B cell (primary cell): ENCODE data around the gene ADIG. TPM values are rescaled to one million over a fixed set of nuclear protein-coding genes. Genes with fewer than 3 reads are reported as not detected.

Experiments
- ATAC-seq: fragments of 200-7000 bp; cut with Tn5 transposase; one replicate; pipeline ENCODE4 v1.10.0; 2021; ENCODE audit warnings: low read depth, mild to moderate bottlenecking, moderate number of reproducible peaks, moderate library complexity
- CTCF ChIA-PET: fragments of 350-600 bp; sonication (Branson Sonifier 250); formaldehyde crosslinking; loops from one replicate; lab custom pipeline; 2021; ENCODE audit warnings: antibody characterized with exemption, inconsistent platforms; lab: Charles Lee
- POLR2A ChIA-PET: fragments of 350-600 bp; sonication (Branson Sonifier 250); formaldehyde crosslinking; loops from one replicate; lab custom pipeline; 2021; ENCODE audit warnings: antibody characterized with exemption; lab: Charles Lee
- DNase-seq: peaks from one replicate; pipeline ENCODE4 v3.0.0; 2013
- H2AFZ ChIP-seq: 2 replicates; pipeline ENCODE4 v1.6.1; 2012; ENCODE audit warnings: mild to moderate bottlenecking, low read depth, low read length; ENCODE audit not compliant: insufficient read depth, poor library complexity, severe bottlenecking
- H3K27ac ChIP-seq, 2 donors: 1 replicate in 1 of 2; 2 replicates in 1 of 2; pipeline ENCODE4 v1.5.1; 2012 to 2013; ENCODE audit warnings: low read length in 2 of 2, mild to moderate bottlenecking in 2 of 2, moderate library complexity in 1 of 2
- H3K27me3 ChIP-seq, 4 experiments: fragments of 200-600 bp in 1 of 4; sonication (generic) in 1 of 4; replicated peaks in 1 of 4; 1 replicate in 2 of 4; 2 replicates in 2 of 4; pipeline versions ENCODE4 v1.6.1 to v1.7.0; 2013 to 2016; ENCODE audit warnings: low read length in 3 of 4, mild to moderate bottlenecking in 2 of 4, mixed read lengths in 1 of 4, moderate library complexity in 1 of 4; ENCODE audit not compliant: insufficient read depth in 4 of 4, control insufficient read depth in 3 of 4; ENCODE audit errors: control extremely low read depth in 1 of 4
- H3K36me3 ChIP-seq, 2 experiments: replicated peaks in 1 of 2; 1 replicate in 1 of 2; 2 replicates in 1 of 2; pipeline versions ENCODE4 v1.6.1 to v1.7.1; 2013; ENCODE audit warnings: low read length in 1 of 2; ENCODE audit not compliant: insufficient read depth in 2 of 2, control insufficient read depth in 1 of 2; ENCODE audit errors: control extremely low read depth in 1 of 2, extremely low read depth in 1 of 2
- H3K4me1 ChIP-seq, 2 donors: fragments of 200-600 bp in 1 of 2; sonication (generic) in 1 of 2; 1 replicate in 1 of 2; 2 replicates in 1 of 2; pipeline versions ENCODE4 v1.5.1 to v1.6.1; 2013 to 2017; ENCODE audit warnings: low read length in 2 of 2; ENCODE audit not compliant: control insufficient read depth in 2 of 2, insufficient read depth in 2 of 2
- H3K4me2 ChIP-seq: replicated peaks from 2 replicates; pipeline ENCODE3; 2012; ENCODE audit warnings: mild to moderate bottlenecking, low read depth, low read length; ENCODE audit not compliant: poor library complexity, severe bottlenecking
- H3K4me3 ChIP-seq, 5 experiments: fragments of 200-600 bp in 1 of 5; sonication (generic) in 1 of 5; 1 replicate in 3 of 5; 2 replicates in 2 of 5; pipeline versions ENCODE4 v1.5.1 to v1.7.0; 2011 to 2016; ENCODE audit warnings: low read length in 4 of 5, mild to moderate bottlenecking in 4 of 5, low read depth in 2 of 5, control low read depth in 1 of 5, moderate library complexity in 1 of 5; ENCODE audit not compliant: insufficient read depth in 1 of 5; ENCODE audit errors: control extremely low read depth in 1 of 5, extremely low read depth in 1 of 5
- H3K79me2 ChIP-seq: fragments of 200-600 bp; sonication (generic); one replicate; pipeline ENCODE4 v1.6.0; 2016; ENCODE audit warnings: low read length; ENCODE audit not compliant: control insufficient read depth, insufficient read depth
- H3K9ac ChIP-seq: fragments of 200-600 bp; sonication (generic); 2 replicates; pipeline ENCODE4 v1.6.1; 2017; ENCODE audit warnings: mild to moderate bottlenecking, low read length, moderate library complexity
- H3K9me3 ChIP-seq, 3 donors: one replicate each; pipeline versions ENCODE4 v1.6.1 to v1.7.1; 2013; ENCODE audit warnings: low read length in 2 of 3; ENCODE audit not compliant: control insufficient read depth in 2 of 3, insufficient read depth in 1 of 3; ENCODE audit errors: control extremely low read depth in 1 of 3
- H4K20me1 ChIP-seq: 2 replicates; pipeline ENCODE4 v1.6.0; 2012; ENCODE audit warnings: mild to moderate bottlenecking, low read length; ENCODE audit not compliant: insufficient read depth, control insufficient read depth, poor library complexity, severe bottlenecking
- H3K27ac Mint-ChIP-seq: one replicate; pipeline ENCODE4 v1.8.0; 2021; ENCODE audit warnings: mixed read lengths
- H3K27me3 Mint-ChIP-seq: one replicate; pipeline ENCODE4 v1.8.0; 2021; ENCODE audit warnings: mixed read lengths
- H3K4me1 Mint-ChIP-seq: one replicate; pipeline ENCODE4 v1.8.0; 2021; ENCODE audit warnings: mixed read lengths
- H3K4me3 Mint-ChIP-seq: one replicate; pipeline ENCODE4 v1.8.0; 2021; ENCODE audit warnings: mixed read lengths
- H3K9me3 Mint-ChIP-seq: one replicate; pipeline ENCODE4 v1.8.0; 2022; ENCODE audit warnings: mixed read lengths; ENCODE audit not compliant: insufficient read depth
- CTCF ChIP-seq: fragments of 200-600 bp; IDR thresholded peaks from one replicate; pipeline ENCODE4 v1.8.0; 2022; ENCODE audit warnings: antibody characterized with exemption, mild to moderate bottlenecking
- EZH2 ChIP-seq: IDR thresholded peaks from 2 replicates; pipeline ENCODE4 v1.6.1; 2012; ENCODE audit warnings: borderline replicate concordance, low read depth, mild to moderate bottlenecking, moderate library complexity, low read length; ENCODE audit not compliant: insufficient read depth, poor library complexity, severe bottlenecking
- WGBS: methylation state at CpG from one replicate; pipeline ENCODE4 v1.1.5; 2013; ENCODE audit warnings: missing lambda C conversion rate; ENCODE audit not compliant: insufficient coverage; 5-methylcytosine and 5-hydroxymethylcytosine counted together
- intact Hi-C: fragments of 100-400 bp; cut with micrococcal nuclease; formaldehyde crosslinking; loops from one replicate; pipeline ENCODE4 v1.10.0; 2022
- polyA plus RNA-seq: library from polyadenylated mRNA; depleted of rRNA; stranded (reverse); fragments of >200 nt; gene quantifications from 2 replicates; pipeline ENCODE4 v1.2.3, GENCODE V29; 2012
- total RNA-seq, 2 donors: library from RNA; stranded (reverse); fragments of 120-200 nt in 1 of 2; gene quantifications; 1 replicate in 1 of 2; 2 replicates in 1 of 2; pipeline versions ENCODE4 v1.2.3 to v1.2.4, GENCODE V29; 2013 to 2022

The ADIG gene
- total and polyA plus RNA-seq, 2 donors (not counting 1 experiment from before 2014, with no cell fraction given), result not detected

GRCh38 chr20:38633577-38634093, 52.6 kb downstream of the ADIG start:
- Histone ChIP-seq H4K20me1 (no peaks in the 10 kb centered on the region), H3K27me3 (peaks cover 0 to 16% (median 4%) of the 10 kb centered on the region in 4 experiments), H3K9me3 (no peaks in the 10 kb centered on the region), H3K9ac (no peak overlapping the region), H3K79me2 (no peaks in the 10 kb centered on the region), H3K36me3 (no peaks in the 10 kb centered on the region), H2AFZ (no peak overlapping the region), H3K27ac (no peak overlapping the region), H3K4me2 (no peak overlapping the region), H3K4me3 (no peak overlapping the region), H3K4me1 (peaks cover 3 to 5% of the 10 kb centered on the region in 2 donors)
- POLR2A ChIA-PET, result interaction anchor here (0.7 kb wide), 1 partner anchor 573 kb away, joined by 4 read pairs; no protein-coding TSS in a partner anchor
- CTCF ChIA-PET, result interaction anchor here (0.6 to 6.3 kb wide), 11 partner anchors 10 to 448 kb away, joined by 3 to 55 read pairs (median 4); partner anchors contain the start of gene ACTR5
- H3K27me3 Mint-ChIP-seq, result peaks cover 20% of the 10 kb centered on the region
- TF ChIP-seq CTCF (peak; percentile 99), EZH2 (no peak)
- DNase-seq (peak; percentile 70), ATAC-seq (peak; percentile 90)
- peaks cover 5% of the 10 kb centered on the region for H3K4me1 Mint-ChIP-seq
- H3K9me3 Mint-ChIP-seq, result no peaks in the 10 kb centered on the region
- WGBS, result 19% methylated on average over 9 of the region's 13 CpGs
- no peak overlapping the region for H3K4me3 Mint-ChIP-seq
- intact Hi-C loops, result loop anchor here (1.0 kb wide), 2 partner anchors 118 to 417 kb away; no protein-coding TSS in a partner anchor
- no peak overlapping the region for H3K27ac Mint-ChIP-seq

- H3K27me3 ChIP-seq, result peaks cover 0 to 18% (median 4%) of the 10 kb centered on the region in 4 experiments
- no peak overlapping the region for H3K4me3 ChIP-seq
- no peaks in the 10 kb centered on the region for H3K79me2 ChIP-seq
- no peak overlapping the region for H3K9ac ChIP-seq
- POLR2A ChIA-PET, result no interaction called here
- DNase-seq, result peak; percentile 17
- TF ChIP-seq CTCF (no peak), EZH2 (no peak)
- H3K9me3 ChIP-seq, result no peaks in the 10 kb centered on the region
- peaks cover 3 to 5% of the 10 kb centered on the region in 2 donors for H3K4me1 ChIP-seq
- H4K20me1 ChIP-seq, result no peaks in the 10 kb centered on the region
- no peak overlapping the region for H3K4me2 ChIP-seq
- intact Hi-C loops, result no loop called here
- CTCF ChIA-PET, result interaction anchor here (0.7 to 6.3 kb wide), 4 partner anchors 116 to 401 kb away, joined by 3 to 55 read pairs (median 4); partner anchors contain the start of gene ACTR5
- peak overlapping the region; percentile 15 for H2AFZ ChIP-seq
- no peaks in the 10 kb centered on the region for H3K9me3 Mint-ChIP-seq
- 50% methylated on average over 2 of the region's 3 CpGs for WGBS
- H3K4me3 Mint-ChIP-seq, result no peak overlapping the region
- H3K27ac Mint-ChIP-seq, result no peak overlapping the region
- H3K36me3 ChIP-seq, result no peaks in the 10 kb centered on the region
- ATAC-seq, result no peak
- H3K27ac ChIP-seq, result no peak overlapping the region
- H3K4me1 Mint-ChIP-seq, result peaks cover 11% of the 10 kb centered on the region
- peaks cover 28% of the 10 kb centered on the region for H3K27me3 Mint-ChIP-seq
Measured at GRCh38 chr20:38635721-38636288, 54.8 kb downstream of the ADIG start.
